ENCODE measurements around the gene SLC30A3. TPM values are rescaled to one million over a fixed set of nuclear protein-coding genes. Genes with fewer than 3 reads are reported as not detected.
"Not testable (repeated sequence)": the region's sequence is repeated elsewhere in the genome, so short reads cannot be mapped to it uniquely, and the experiment has no call there.

The SLC30A3 gene
- polyA plus RNA-seq, 1 donor from 2014 or later = not detected

DNA sequence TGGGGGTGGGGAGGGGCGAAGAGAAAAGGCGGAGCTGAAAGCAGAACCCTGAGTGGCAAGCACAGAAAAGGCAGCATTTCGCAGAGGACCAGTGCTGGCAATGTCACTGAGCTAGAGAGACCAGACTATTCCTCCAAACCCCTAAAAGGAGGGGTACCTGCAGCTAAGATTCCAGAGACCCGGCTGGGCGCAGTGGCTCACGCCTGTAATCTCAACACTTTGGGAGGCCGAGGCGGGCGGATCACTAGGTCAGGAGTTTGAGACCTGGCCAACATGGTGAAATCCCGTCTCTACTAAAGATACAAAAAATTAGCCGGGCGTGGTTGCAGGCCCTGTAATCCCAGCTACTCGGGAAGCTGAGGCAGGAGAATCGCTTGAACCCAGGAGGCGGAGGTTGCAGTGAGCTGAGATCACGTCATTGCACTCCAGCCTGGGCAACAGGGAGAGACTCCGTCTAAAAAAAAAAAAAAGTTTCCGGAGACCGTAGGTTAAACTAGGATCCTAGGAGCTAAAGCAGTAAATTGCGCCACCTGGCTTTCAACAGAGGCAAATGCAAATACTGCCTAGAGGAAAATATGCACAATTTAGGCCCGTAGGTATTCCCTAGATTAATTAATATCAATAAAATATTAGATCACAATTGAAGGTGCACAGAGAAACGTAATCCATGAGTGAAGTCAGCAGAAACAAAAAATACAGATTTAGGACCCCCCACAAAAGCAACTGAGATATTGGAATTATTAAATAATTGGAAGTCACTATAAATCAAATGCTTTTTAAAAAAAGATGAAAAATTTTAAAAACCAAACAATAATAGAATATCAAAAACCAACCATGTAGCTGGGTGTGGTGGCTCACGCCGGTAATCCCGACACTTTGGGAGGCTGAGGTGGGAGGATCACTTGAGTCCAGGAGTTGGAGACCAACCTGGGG is 40.5 kb upstream of the SLC30A3 start:
- TF ChIP-seq RAD21 (conservative IDR thresholded peaks at IDR 0.05) = peak; percentile 74
- TF ChIP-seq EP300 (conservative IDR thresholded peaks at IDR 0.05; ENCODE audit: poor library complexity, severe bottlenecking) = no peak
- no peak for TF ChIP-seq EZH2 (IDR thresholded peaks at IDR 0.05; ENCODE audit: borderline replicate concordance, insufficient read depth, low read length, poor library complexity, severe bottlenecking)
- TF ChIP-seq, protein P1, sequence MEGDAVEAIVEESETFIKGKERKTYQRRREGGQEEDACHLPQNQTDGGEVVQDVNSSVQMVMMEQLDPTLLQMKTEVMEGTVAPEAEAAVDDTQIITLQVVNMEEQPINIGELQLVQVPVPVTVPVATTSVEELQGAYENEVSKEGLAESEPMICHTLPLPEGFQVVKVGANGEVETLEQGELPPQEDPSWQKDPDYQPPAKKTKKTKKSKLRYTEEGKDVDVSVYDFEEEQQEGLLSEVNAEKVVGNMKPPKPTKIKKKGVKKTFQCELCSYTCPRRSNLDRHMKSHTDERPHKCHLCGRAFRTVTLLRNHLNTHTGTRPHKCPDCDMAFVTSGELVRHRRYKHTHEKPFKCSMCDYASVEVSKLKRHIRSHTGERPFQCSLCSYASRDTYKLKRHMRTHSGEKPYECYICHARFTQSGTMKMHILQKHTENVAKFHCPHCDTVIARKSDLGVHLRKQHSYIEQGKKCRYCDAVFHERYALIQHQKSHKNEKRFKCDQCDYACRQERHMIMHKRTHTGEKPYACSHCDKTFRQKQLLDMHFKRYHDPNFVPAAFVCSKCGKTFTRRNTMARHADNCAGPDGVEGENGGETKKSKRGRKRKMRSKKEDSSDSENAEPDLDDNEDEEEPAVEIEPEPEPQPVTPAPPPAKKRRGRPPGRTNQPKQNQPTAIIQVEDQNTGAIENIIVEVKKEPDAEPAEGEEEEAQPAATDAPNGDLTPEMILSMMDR (IDR thresholded peaks at IDR 0.05; ENCODE audit: poor library complexity, severe bottlenecking) = peak; percentile 80
- peak; percentile 84 for TF ChIP-seq SMC3 (conservative IDR thresholded peaks at IDR 0.05; ENCODE audit: poor library complexity)
- no peak for TF ChIP-seq POLR2AphosphoS5 (IDR thresholded peaks at IDR 0.05)
- no peaks in the 10 kb centered on the region for H3K9me3 ChIP-seq (ENCODE audit: low read length)
- no peaks in the 10 kb centered on the region for H3K36me3 ChIP-seq (ENCODE audit: insufficient read depth, low read length)
- no peaks in the 10 kb centered on the region for H3K79me2 ChIP-seq (replicated peaks; ENCODE audit: insufficient read depth, low read length)
- no peak overlapping the region for H3K4me3 ChIP-seq (ENCODE audit: low read length)
- no peak overlapping the region for H3K4me2 ChIP-seq (ENCODE audit: low read length)
- no peaks in the 10 kb centered on the region for H3K9me2 ChIP-seq (ENCODE audit: insufficient read depth, low read length)
- no peak overlapping the region for H3K27ac ChIP-seq (ENCODE audit: low read length)
- no peaks in the 10 kb centered on the region for H3F3A ChIP-seq (ENCODE audit: insufficient read depth, low read length, poor library complexity, severe bottlenecking)
- no peak overlapping the region for H2AFZ ChIP-seq (ENCODE audit: low read depth, low read length)
- no peaks in the 10 kb centered on the region for H4K20me1 ChIP-seq (ENCODE audit: insufficient read depth)
- no peak overlapping the region for H3K9ac ChIP-seq (ENCODE audit: low read length)
- peaks cover 41% of the 10 kb centered on the region for H3K27me3 ChIP-seq (ENCODE audit: insufficient read depth, low read depth, low read length)

DNA sequence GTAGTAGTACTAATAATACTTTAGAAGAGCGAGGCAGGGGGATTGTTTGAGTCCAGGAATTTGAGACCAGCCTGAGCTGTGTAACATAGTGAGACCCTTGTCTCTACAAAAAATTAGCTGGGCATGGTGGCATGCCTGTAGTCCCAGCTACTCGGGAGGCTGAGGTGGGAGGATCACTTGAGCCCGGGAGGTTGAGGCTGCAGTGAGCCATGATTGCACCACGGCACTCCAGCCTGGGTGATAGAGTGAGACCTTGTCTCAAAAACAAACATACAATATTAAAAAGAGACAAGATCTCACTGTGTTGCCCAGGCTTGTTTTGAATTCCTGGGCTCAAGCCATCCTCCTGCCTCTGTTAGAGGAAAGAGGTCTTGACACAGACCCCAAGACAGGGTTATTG is 37.8 kb upstream of the SLC30A3 start:
- H3K36me3 ChIP-seq (ENCODE audit: insufficient read depth, low read length); H3K9me2 ChIP-seq (ENCODE audit: insufficient read depth, low read length); H3K27ac ChIP-seq (ENCODE audit: low read length); H3K9me3 ChIP-seq (ENCODE audit: low read length); H4K20me1 ChIP-seq (ENCODE audit: insufficient read depth); H3K4me2 ChIP-seq (ENCODE audit: low read length); H3F3A ChIP-seq (ENCODE audit: insufficient read depth, low read length, poor library complexity, severe bottlenecking); H3K9ac ChIP-seq (ENCODE audit: low read length); H3K79me2 ChIP-seq (replicated peaks; ENCODE audit: insufficient read depth, low read length); H3K4me3 ChIP-seq (ENCODE audit: low read length); H2AFZ ChIP-seq (ENCODE audit: low read depth, low read length): not testable (repeated sequence)
- peaks cover 14% of the 10 kb centered on the region for H3K27me3 ChIP-seq (ENCODE audit: insufficient read depth, low read depth, low read length)

DNA sequence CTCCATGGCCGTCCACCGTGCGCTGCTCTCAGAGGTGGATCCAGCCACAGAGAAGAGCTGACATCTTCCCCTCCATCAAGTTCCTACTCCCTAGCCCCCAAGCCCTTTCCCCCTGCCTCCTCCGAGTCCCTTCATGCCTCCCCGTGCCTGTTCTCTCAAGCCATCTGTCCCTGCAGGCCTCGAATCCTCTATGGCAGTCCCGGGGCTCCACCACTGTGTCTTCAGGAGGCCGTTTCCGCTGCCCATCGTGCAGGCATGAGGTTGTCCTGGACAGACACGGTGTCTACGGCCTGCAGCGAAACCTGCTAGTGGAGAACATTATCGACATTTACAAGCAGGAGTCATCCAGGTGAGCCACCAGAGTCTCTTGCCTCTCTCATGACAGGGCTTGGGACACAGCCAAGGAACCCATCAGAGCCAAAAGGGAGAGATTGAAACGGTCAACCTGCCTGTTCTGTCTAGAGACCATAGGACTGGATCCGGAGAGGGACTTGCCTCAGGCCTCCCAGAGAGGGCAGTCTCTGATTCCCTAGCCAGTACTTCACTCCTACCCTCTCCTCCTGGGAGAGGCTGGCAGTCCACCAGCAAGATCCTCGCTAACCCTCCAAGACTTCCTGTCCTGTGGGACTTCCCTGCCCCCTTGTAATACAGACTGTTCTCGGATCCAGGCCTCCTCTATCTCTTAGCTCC is 35.7 kb upstream of the SLC30A3 start:
- Histone ChIP-seq H3K27ac (ENCODE audit: low read length) (no peak overlapping the region), H3K9me3 (ENCODE audit: low read length) (no peaks in the 10 kb centered on the region), H3F3A (ENCODE audit: insufficient read depth, low read length, poor library complexity, severe bottlenecking) (no peaks in the 10 kb centered on the region), H3K4me3 (ENCODE audit: low read length) (no peak overlapping the region), H3K9ac (ENCODE audit: low read length) (no peak overlapping the region), H2AFZ (ENCODE audit: low read depth, low read length) (no peak overlapping the region), H4K20me1 (ENCODE audit: insufficient read depth) (no peaks in the 10 kb centered on the region), H3K36me3 (ENCODE audit: insufficient read depth, low read length) (no peaks in the 10 kb centered on the region), H3K4me2 (ENCODE audit: low read length) (no peak overlapping the region), H3K79me2 (replicated peaks; ENCODE audit: insufficient read depth, low read length) (no peaks in the 10 kb centered on the region), H3K9me2 (ENCODE audit: insufficient read depth, low read length) (no peaks in the 10 kb centered on the region), H3K27me3 (ENCODE audit: insufficient read depth, low read depth, low read length) (no peaks in the 10 kb centered on the region)
- TF ChIP-seq, protein P1 (IDR thresholded peaks at IDR 0.05; ENCODE audit: poor library complexity, severe bottlenecking) = no peak
- TF ChIP-seq, protein P2, sequence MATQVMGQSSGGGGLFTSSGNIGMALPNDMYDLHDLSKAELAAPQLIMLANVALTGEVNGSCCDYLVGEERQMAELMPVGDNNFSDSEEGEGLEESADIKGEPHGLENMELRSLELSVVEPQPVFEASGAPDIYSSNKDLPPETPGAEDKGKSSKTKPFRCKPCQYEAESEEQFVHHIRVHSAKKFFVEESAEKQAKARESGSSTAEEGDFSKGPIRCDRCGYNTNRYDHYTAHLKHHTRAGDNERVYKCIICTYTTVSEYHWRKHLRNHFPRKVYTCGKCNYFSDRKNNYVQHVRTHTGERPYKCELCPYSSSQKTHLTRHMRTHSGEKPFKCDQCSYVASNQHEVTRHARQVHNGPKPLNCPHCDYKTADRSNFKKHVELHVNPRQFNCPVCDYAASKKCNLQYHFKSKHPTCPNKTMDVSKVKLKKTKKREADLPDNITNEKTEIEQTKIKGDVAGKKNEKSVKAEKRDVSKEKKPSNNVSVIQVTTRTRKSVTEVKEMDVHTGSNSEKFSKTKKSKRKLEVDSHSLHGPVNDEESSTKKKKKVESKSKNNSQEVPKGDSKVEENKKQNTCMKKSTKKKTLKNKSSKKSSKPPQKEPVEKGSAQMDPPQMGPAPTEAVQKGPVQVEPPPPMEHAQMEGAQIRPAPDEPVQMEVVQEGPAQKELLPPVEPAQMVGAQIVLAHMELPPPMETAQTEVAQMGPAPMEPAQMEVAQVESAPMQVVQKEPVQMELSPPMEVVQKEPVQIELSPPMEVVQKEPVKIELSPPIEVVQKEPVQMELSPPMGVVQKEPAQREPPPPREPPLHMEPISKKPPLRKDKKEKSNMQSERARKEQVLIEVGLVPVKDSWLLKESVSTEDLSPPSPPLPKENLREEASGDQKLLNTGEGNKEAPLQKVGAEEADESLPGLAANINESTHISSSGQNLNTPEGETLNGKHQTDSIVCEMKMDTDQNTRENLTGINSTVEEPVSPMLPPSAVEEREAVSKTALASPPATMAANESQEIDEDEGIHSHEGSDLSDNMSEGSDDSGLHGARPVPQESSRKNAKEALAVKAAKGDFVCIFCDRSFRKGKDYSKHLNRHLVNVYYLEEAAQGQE (IDR thresholded peaks at IDR 0.05; ENCODE audit: borderline replicate concordance) = no peak
- TF ChIP-seq EZH2 (IDR thresholded peaks at IDR 0.05; ENCODE audit: borderline replicate concordance, insufficient read depth, low read length, poor library complexity, severe bottlenecking) = no peak
- TF ChIP-seq TAF1 (IDR thresholded peaks at IDR 0.05; ENCODE audit: low read depth) = no peak

Measured in neural cell (in vitro differentiated cells).